HCT116 (cell line): Measurements from ENCODE around the gene RGS19.

Source experiments
- ATF3 ChIP-seq: IDR thresholded peaks from 2 replicates; pipeline ENCODE4 v1.6.1; 2012
- CTCF ChIP-seq, 3 experiments: fragments of 200-600 bp in 1 of 3; sonication (generic) in 1 of 3; IDR thresholded peaks in 2 of 3; conservative IDR thresholded peaks in 1 of 3; 2 replicates each; pipeline ENCODE4 v1.5.1; 2012 to 2017; ENCODE audit warnings: low read depth in 2 of 3, low read length in 2 of 3, antibody characterized with exemption in 1 of 3, borderline replicate concordance in 1 of 3, control low read depth in 1 of 3, mild to moderate bottlenecking in 1 of 3, mixed read lengths in 1 of 3, mixed run types in 1 of 3, moderate library complexity in 1 of 3; ENCODE audit not compliant: insufficient read depth in 1 of 3
- EZH2phosphoT487 ChIP-seq: fragments of 200-600 bp; IDR thresholded peaks from 2 replicates; pipeline ENCODE4 v1.6.1; 2018; ENCODE audit warnings: antibody characterized with exemption, borderline replicate concordance
- POLR2A ChIP-seq: IDR thresholded peaks from 2 replicates; pipeline ENCODE4 v1.7.0; 2011; ENCODE audit warnings: borderline replicate concordance; ENCODE audit not compliant: insufficient read depth, insufficient read length; ENCODE audit errors: extremely low read depth
- POLR2AphosphoS5 ChIP-seq: IDR thresholded peaks from 2 replicates; pipeline ENCODE4 v1.6.1; 2011; ENCODE audit warnings: mild to moderate bottlenecking, low read depth, low read length, moderate library complexity
- RAD21 ChIP-seq: IDR thresholded peaks from 2 replicates; pipeline ENCODE4 v1.6.1; 2012; ENCODE audit warnings: low read depth, mild to moderate bottlenecking
- SIN3A ChIP-seq: IDR thresholded peaks from 2 replicates; pipeline ENCODE4 v1.6.1; 2012; ENCODE audit warnings: low read depth
- ZFX ChIP-seq: fragments of 450-650 bp; IDR thresholded peaks from 2 replicates; pipeline ENCODE4 v1.6.1; 2017
- ZNF274 ChIP-seq: fragments of 200-500 bp; sonication (Bioruptor generic); IDR thresholded peaks from 2 replicates; pipeline ENCODE4 v1.6.1; 2014; ENCODE audit warnings: mild to moderate bottlenecking, low read depth, low read length, inconsistent platforms

- TF ChIP-seq RAD21, result no peak
- no peak for TF ChIP-seq POLR2AphosphoS5
- TF ChIP-seq CTCF (IDR thresholded peaks at IDR 0.05 in 2 of 3, conservative IDR thresholded peaks at IDR 0.05 in 1 of 3; ENCODE audit: borderline replicate concordance in 1 of 3, insufficient read depth in 1 of 3, low read depth in 2 of 3, low read length in 2 of 3), result no peak
- TF ChIP-seq ATF3, result no peak
- no peak for TF ChIP-seq POLR2A
- TF ChIP-seq SIN3A, result no peak
- TF ChIP-seq ZNF274, result no peak
- TF ChIP-seq ZFX, result no peak
- TF ChIP-seq EZH2phosphoT487, result no peak
Measured at GRCh38 chr20:64108731-64109681, 29.7 kb upstream of the RGS19 start.
